ENCODE results near the gene GATA6. TPM values are rescaled to one million over a fixed set of nuclear protein-coding genes. Genes with fewer than 3 reads are reported as not detected.
"Not testable (repeated sequence)": the region's sequence is repeated elsewhere in the genome, so short reads cannot be mapped to it uniquely, and the experiment has no call there.

The GATA6 gene
- total RNA-seq, 4 donors from 2014 or later: 49.7 to 223 (median 65.7) TPM

DNA sequence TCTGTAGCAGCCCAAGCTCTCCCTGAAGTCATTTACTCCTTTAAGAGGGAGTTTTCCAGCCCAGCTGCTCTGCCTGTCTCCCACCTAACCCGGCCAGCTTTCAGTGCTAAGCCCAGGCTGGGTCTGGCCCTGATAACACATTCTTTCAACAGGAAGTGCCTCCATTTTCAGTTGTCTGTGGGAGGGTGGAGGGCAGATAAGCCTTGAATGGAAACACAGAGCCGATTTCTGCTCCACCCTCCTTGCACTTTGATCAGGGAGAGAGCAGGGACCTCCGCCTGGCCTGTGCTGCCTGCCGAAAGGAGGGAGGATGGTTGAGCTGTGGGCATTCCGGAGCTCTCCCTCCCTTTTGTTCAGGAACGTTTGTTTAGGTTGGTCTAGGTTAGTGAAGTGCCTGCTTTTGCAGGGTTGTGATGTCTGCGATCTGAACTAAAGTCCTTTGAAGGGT is 24.8 kb downstream of the GATA6 start:
- peak; percentile 83 for DNase-seq
- intact Hi-C loops (cut with DNase I; ENCODE audit: low total_unique reads): no loop called here
- TF ChIP-seq POLR2A (IDR thresholded peaks at IDR 0.05) (peak; percentile 31), EP300 (IDR thresholded peaks at IDR 0.05; ENCODE audit: low read depth) (no peak), POLR2AphosphoS5 (IDR thresholded peaks at IDR 0.05) (peak in 2 of 3 donors; percentile 56 to 65)
- Histone ChIP-seq H3K9me3 (no peaks in the 10 kb centered on the region), H3K27ac (peak overlapping the region; percentile 77 to 82 (median 80)), H3K27me3 (no peaks in the 10 kb centered on the region), H3K4me1 (peaks cover 3 to 80% (median 51%) of the 10 kb centered on the region in 4 donors), H3K36me3 (no peaks in the 10 kb centered on the region), H3K4me3 (no peak overlapping the region)
- in situ Hi-C loops (cut with MboI; ENCODE audit: low pct_ligation_motif_present in 1 of 4, low pct_unique_long_range_greater_than_20kb in 1 of 4, low sequenced_read_pairs in 3 of 4): no loop called here
- whole genome bisulfite sequencing, 2 donors (ENCODE audit: low coverage in 1 of 2): 14 to 26% methylated on average over 6 to 7 of the region's 7 CpGs

DNA sequence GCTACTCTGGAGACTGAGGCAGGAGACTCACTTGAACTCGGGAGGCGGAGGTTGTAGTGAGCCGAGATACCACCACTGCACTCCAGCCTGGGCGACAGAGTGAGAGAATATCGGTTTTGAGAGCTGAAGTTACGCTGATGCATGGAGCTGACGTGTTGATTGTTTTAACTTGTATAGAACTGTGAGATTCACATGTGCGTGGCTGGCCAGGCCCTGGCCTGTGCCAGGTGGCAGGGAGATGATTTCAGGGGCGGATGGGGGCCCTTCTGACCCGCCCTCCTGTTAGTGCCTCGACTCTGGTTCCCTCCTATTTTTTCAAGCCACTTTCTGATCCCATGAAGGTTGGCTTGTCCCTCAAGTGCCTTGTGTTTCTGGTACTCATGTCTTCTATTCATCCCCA is 25.7 kb downstream of the GATA6 start:
- Histone ChIP-seq H3K9me3 (no peaks in the 10 kb centered on the region), H3K4me3 (no peak overlapping the region), H3K36me3 (no peaks in the 10 kb centered on the region), H3K4me1 (peaks cover 3 to 71% (median 43%) of the 10 kb centered on the region in 4 donors), H3K27ac (peak overlapping the region; percentile 77 to 82 (median 80)), H3K27me3 (no peaks in the 10 kb centered on the region)
- intact Hi-C loops (cut with DNase I; ENCODE audit: low total_unique reads): no loop called here
- in situ Hi-C loops (cut with MboI; ENCODE audit: low pct_ligation_motif_present in 1 of 4, low pct_unique_long_range_greater_than_20kb in 1 of 4, low sequenced_read_pairs in 3 of 4): no loop called here
- DNase-seq: no peak
- TF ChIP-seq, protein P1, sequence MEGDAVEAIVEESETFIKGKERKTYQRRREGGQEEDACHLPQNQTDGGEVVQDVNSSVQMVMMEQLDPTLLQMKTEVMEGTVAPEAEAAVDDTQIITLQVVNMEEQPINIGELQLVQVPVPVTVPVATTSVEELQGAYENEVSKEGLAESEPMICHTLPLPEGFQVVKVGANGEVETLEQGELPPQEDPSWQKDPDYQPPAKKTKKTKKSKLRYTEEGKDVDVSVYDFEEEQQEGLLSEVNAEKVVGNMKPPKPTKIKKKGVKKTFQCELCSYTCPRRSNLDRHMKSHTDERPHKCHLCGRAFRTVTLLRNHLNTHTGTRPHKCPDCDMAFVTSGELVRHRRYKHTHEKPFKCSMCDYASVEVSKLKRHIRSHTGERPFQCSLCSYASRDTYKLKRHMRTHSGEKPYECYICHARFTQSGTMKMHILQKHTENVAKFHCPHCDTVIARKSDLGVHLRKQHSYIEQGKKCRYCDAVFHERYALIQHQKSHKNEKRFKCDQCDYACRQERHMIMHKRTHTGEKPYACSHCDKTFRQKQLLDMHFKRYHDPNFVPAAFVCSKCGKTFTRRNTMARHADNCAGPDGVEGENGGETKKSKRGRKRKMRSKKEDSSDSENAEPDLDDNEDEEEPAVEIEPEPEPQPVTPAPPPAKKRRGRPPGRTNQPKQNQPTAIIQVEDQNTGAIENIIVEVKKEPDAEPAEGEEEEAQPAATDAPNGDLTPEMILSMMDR (IDR thresholded peaks at IDR 0.05): no peak
- no peak for TF ChIP-seq POLR2AphosphoS5 (IDR thresholded peaks at IDR 0.05)
- TF ChIP-seq EP300 (IDR thresholded peaks at IDR 0.05; ENCODE audit: low read depth): no peak
- no peak for TF ChIP-seq POLR2A (IDR thresholded peaks at IDR 0.05)
- WGBS, 2 donors (ENCODE audit: low coverage in 1 of 2): 75% methylated on average over 11 of the region's 11 CpGs; no CpG with 5 or more reads in 1 of the 2 donors

GRCh38 chr18:22196943-22197342 is 27.6 kb downstream of the GATA6 start:
- H3K4me3 ChIP-seq; DNase-seq; intact Hi-C loops (cut with DNase I; ENCODE audit: low total_unique reads); H3K9me3 ChIP-seq; in situ Hi-C loops (cut with MboI; ENCODE audit: low pct_ligation_motif_present in 1 of 4, low pct_unique_long_range_greater_than_20kb in 1 of 4, low sequenced_read_pairs in 3 of 4); H3K27me3 ChIP-seq; H3K27ac ChIP-seq: not testable (repeated sequence)
- peaks cover 0 to 14% (median 6%) of the 10 kb centered on the region in 4 donors for H3K36me3 ChIP-seq
- WGBS, 2 donors (ENCODE audit: low coverage in 1 of 2): 60 to 74% methylated on average over 1 to 5 of the region's 5 CpGs
- H3K4me1 ChIP-seq: peaks cover 3 to 52% (median 28%) of the 10 kb centered on the region in 4 donors

DNA sequence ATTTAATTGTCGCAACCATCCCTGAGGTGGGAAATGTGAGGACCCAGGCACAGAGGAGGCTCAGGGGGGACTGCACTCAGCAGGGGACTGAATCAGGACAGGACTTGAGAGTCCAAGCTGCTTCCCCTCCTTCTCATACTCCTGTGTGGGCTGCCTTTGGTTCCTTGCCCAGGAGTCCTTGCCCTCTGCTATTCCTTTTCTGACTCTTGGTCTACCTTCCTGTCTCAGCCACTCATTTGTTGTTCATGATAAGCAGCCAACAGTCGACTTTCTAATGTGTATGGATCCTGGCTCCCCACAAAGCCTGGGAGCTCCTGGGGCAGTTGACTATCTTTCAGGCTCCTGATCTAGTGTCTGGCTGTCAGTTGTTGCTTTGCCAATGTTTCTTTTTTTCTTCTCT is 28.3 kb downstream of the GATA6 start:
- DNase-seq: no peak
- TF ChIP-seq, protein P1 (IDR thresholded peaks at IDR 0.05): no peak
- H3K4me1 ChIP-seq: peaks cover 3 to 49% (median 22%) of the 10 kb centered on the region in 4 donors
- H3K36me3 ChIP-seq: peaks cover 0 to 14% (median 6%) of the 10 kb centered on the region in 4 donors
- H3K4me3 ChIP-seq: no peak overlapping the region
- no peaks in the 10 kb centered on the region for H3K27me3 ChIP-seq
- H3K9me3 ChIP-seq: no peaks in the 10 kb centered on the region
- WGBS, 2 donors (ENCODE audit: low coverage in 1 of 2): 58 to 71% methylated on average over 2 of the region's 2 CpGs
- H3K27ac ChIP-seq: no peak overlapping the region
- intact Hi-C loops (cut with DNase I; ENCODE audit: low total_unique reads): no loop called here
- in situ Hi-C loops (cut with MboI; ENCODE audit: low pct_ligation_motif_present in 1 of 4, low pct_unique_long_range_greater_than_20kb in 1 of 4, low sequenced_read_pairs in 3 of 4): no loop called here

- Histone ChIP-seq H3K4me3 (no peak overlapping the region), H3K27ac (no peak overlapping the region), H3K36me3 (peaks cover 0 to 14% (median 6%) of the 10 kb centered on the region in 4 donors), H3K27me3 (no peaks in the 10 kb centered on the region), H3K9me3 (no peaks in the 10 kb centered on the region), H3K4me1 (peaks cover 3 to 44% (median 18%) of the 10 kb centered on the region in 4 donors)
- WGBS, 2 donors (ENCODE audit: low coverage in 1 of 2): 65 to 90% methylated on average over 7 of the region's 7 CpGs
- intact Hi-C loops (cut with DNase I; ENCODE audit: low total_unique reads) (no loop called here), in situ Hi-C loops (cut with MboI; ENCODE audit: low pct_ligation_motif_present in 1 of 4, low pct_unique_long_range_greater_than_20kb in 1 of 4, low sequenced_read_pairs in 3 of 4) (no loop called here)
- TF ChIP-seq POLR2A (IDR thresholded peaks at IDR 0.05) (no peak), EP300 (IDR thresholded peaks at IDR 0.05; ENCODE audit: low read depth) (no peak)
- TF ChIP-seq, protein P1 (IDR thresholded peaks at IDR 0.05): no peak
- no peak for DNase-seq
Observed at GRCh38 chr18:22198163-22198562, 28.8 kb downstream of the GATA6 start.
